ENCODE measurements around the gene TYW5.
A peak's percentile ranks its signal among the peaks of the same experiment; 100 is the strongest.

Gene TYW5

DNA sequence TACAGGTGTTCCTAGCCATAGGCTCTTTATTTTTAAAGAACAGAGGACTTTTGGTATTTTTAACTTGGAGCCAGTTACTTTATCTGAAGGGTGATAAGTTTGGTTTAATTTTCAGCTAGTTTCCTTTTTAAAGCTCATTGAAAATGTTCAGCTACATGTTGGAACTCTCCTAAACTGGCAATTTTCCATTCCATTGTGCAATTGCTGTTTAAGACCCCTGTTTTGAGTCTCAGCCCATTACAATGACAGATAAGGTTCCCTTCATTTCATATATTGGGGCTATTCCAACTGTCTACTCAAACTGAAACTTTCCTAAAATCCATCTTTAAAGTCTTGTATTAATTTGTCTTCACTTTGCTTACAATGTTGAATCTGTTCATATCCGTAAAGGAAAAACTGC, 11.7 kb upstream of the TYW5 start:
- Histone ChIP-seq H3K4me3 (ENCODE audit: low read length) (no peak overlapping the region), H3K27ac (ENCODE audit: low read depth, low read length) (no peak overlapping the region), H3K9ac (ENCODE audit: low read length) (no peak overlapping the region), H3K27me3 (ENCODE audit: control insufficient read depth, insufficient read depth, low read length) (no peaks in the 10 kb centered on the region), H3K4me1 (ENCODE audit: control insufficient read depth, insufficient read depth, low read length) (no peaks in the 10 kb centered on the region), H3K36me3 (ENCODE audit: control insufficient read depth, insufficient read depth, low read length) (peaks cover 7% of the 10 kb centered on the region)

DNA sequence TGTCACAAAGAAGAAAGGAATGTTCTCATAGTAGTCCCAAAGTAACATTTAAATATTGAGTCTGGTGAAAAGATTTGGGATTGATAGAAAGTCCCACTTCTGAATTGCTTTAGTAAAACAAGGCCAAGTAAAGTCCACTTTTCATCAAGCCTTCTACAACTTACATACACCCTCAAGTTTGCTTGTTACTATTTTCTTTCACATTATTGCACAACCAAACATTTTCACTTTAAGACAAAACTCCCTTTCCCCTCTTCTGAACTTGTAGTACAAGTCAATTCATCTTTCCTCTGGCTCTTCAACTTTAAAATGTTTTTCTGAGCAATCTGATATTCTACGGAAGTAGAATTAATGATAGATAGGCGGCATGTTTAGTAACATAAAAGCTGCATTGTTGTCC, 11.1 kb upstream of the TYW5 start:
- no peaks in the 10 kb centered on the region for H3K27me3 ChIP-seq (ENCODE audit: control insufficient read depth, insufficient read depth, low read length)
- H3K27ac ChIP-seq (ENCODE audit: low read depth, low read length), result no peak overlapping the region
- H3K4me3 ChIP-seq (ENCODE audit: low read length), result no peak overlapping the region
- no peaks in the 10 kb centered on the region for H3K4me1 ChIP-seq (ENCODE audit: control insufficient read depth, insufficient read depth, low read length)
- H3K36me3 ChIP-seq (ENCODE audit: control insufficient read depth, insufficient read depth, low read length), result peaks cover 7% of the 10 kb centered on the region
- no peak overlapping the region for H3K9ac ChIP-seq (ENCODE audit: low read length)

DNA sequence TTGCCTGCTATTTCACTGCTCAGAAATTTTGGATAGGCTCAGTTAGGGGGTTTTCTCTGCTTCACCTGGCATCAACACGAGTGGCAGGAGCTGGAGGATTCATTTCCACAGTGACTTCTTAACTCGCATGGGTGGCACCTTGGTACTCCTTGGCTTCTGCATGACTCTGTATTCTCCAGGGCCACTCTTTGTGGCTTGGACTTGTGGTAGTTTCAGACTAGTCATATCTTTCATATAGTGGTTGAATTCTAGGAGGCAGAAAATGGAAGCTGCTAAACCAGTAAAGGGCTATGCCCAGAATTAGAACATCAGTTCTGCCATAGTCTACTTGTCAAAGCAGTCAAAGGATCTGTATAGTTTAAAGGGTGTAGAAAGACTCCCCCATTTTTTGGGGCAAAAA, 6.9 kb upstream of the TYW5 start:
- H3K9ac ChIP-seq (ENCODE audit: low read length), result no peak overlapping the region
- peaks cover 7% of the 10 kb centered on the region for H3K36me3 ChIP-seq (ENCODE audit: control insufficient read depth, insufficient read depth, low read length)
- H3K27ac ChIP-seq (ENCODE audit: low read depth, low read length), result no peak overlapping the region
- H3K4me1 ChIP-seq (ENCODE audit: control insufficient read depth, insufficient read depth, low read length), result no peaks in the 10 kb centered on the region
- no peak overlapping the region for H3K4me3 ChIP-seq (ENCODE audit: low read length)
- no peaks in the 10 kb centered on the region for H3K27me3 ChIP-seq (ENCODE audit: control insufficient read depth, insufficient read depth, low read length)

DNA sequence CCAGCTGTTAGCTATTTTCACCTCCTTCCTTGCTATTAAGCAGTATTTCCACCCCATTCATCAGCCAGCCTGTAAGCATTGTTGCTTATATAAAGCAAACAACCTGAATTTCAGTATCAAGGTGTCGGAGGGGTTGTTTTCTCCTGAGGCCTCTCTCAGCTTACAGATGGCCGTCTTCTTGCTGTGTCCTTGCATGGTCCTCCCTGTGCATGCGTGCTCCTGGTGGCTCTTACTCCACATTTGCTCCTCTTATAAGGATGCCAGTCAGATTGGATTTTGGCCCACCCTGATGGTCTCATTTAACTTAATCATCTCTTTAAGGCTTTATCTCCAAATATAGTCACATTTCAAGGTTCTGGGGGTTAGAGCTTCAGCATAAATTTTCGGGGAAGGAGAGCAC, 2.7 kb upstream of the TYW5 start:
- no peak overlapping the region for H3K4me3 ChIP-seq (ENCODE audit: low read length)
- no peak overlapping the region for H3K9ac ChIP-seq (ENCODE audit: low read length)
- peaks cover 7% of the 10 kb centered on the region for H3K36me3 ChIP-seq (ENCODE audit: control insufficient read depth, insufficient read depth, low read length)
- peaks cover 8% of the 10 kb centered on the region for H3K4me1 ChIP-seq (ENCODE audit: control insufficient read depth, insufficient read depth, low read length)
- no peaks in the 10 kb centered on the region for H3K27me3 ChIP-seq (ENCODE audit: control insufficient read depth, insufficient read depth, low read length)
- no peak overlapping the region for H3K27ac ChIP-seq (ENCODE audit: low read depth, low read length)

DNA sequence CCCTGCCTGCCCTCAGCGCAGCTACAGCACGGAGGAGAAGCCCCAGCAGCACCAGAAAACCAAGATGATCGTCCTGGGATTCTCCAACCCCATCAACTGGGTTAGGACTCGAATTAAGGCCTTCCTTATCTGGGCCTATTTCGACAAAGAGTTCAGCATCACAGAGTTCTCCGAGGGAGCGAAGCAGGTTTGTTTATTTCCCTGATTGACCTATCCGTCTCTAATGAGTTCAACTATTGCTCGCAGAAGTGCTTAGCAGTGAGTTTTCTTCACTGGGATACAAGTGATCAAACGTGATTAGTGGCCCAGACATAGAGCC, 730 bp upstream of the TYW5 start:
- no peaks in the 10 kb centered on the region for H3K36me3 ChIP-seq (ENCODE audit: control insufficient read depth, insufficient read depth, low read length)
- H3K4me1 ChIP-seq (ENCODE audit: control insufficient read depth, insufficient read depth, low read length), result peaks cover 8% of the 10 kb centered on the region
- H3K4me3 ChIP-seq (ENCODE audit: low read length), result peak overlapping the region; percentile 77
- H3K9ac ChIP-seq (ENCODE audit: low read length), result peak overlapping the region; percentile 26
- H3K27ac ChIP-seq (ENCODE audit: low read depth, low read length), result peak overlapping the region; percentile 89
- H3K27me3 ChIP-seq (ENCODE audit: control insufficient read depth, insufficient read depth, low read length), result no peaks in the 10 kb centered on the region

DNA sequence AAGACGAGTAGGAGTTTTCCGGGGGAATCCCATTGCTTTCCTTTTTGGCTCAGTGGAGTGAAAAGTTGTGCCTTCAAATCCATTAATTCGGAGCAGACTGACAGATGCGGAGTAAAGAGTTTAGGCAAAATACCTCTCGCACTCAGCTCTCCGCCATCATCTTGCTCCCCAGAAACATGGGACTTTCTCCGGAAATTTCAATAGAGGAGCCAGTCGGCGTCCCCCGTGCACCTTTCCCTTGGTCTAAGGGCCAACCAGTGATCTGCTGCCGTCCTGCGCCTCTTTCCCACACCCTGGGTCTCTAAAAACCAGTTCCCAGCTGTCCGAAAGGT, 318 bp downstream of the TYW5 start:
- Histone ChIP-seq H3K36me3 (ENCODE audit: control insufficient read depth, insufficient read depth, low read length) (peaks cover 2% of the 10 kb centered on the region), H3K27ac (ENCODE audit: low read depth, low read length) (peak overlapping the region; percentile 89), H3K27me3 (ENCODE audit: control insufficient read depth, insufficient read depth, low read length) (no peaks in the 10 kb centered on the region), H3K4me3 (ENCODE audit: low read length) (peak overlapping the region; percentile 77), H3K4me1 (ENCODE audit: control insufficient read depth, insufficient read depth, low read length) (peaks cover 8% of the 10 kb centered on the region), H3K9ac (ENCODE audit: low read length) (peak overlapping the region; percentile 26)

DNA sequence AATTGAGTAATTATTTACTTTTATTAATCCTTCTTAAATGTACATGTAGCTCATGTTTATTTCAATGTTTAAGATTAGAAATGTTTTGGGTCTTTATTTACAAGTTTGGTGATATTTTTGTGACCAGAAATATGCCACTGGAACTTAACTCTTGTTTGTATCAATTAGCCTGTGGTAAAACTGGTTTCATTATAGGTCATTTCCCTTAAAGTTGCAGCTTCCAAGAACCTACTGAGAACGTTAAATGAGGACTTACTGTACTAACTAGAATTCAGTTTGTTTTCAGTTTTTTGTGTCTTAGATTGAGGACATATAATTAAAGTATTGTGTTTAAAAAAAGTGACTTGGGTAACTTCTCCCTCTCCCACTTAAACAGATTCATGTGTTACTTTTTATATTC, 4.3 kb downstream of the TYW5 start:
- peaks cover 2% of the 10 kb centered on the region for H3K4me1 ChIP-seq (ENCODE audit: control insufficient read depth, insufficient read depth, low read length)
- H3K9ac ChIP-seq (ENCODE audit: low read length), result no peak overlapping the region
- H3K27me3 ChIP-seq (ENCODE audit: control insufficient read depth, insufficient read depth, low read length), result no peaks in the 10 kb centered on the region
- H3K27ac ChIP-seq (ENCODE audit: low read depth, low read length), result no peak overlapping the region
- peaks cover 2% of the 10 kb centered on the region for H3K36me3 ChIP-seq (ENCODE audit: control insufficient read depth, insufficient read depth, low read length)
- no peak overlapping the region for H3K4me3 ChIP-seq (ENCODE audit: low read length)

DNA sequence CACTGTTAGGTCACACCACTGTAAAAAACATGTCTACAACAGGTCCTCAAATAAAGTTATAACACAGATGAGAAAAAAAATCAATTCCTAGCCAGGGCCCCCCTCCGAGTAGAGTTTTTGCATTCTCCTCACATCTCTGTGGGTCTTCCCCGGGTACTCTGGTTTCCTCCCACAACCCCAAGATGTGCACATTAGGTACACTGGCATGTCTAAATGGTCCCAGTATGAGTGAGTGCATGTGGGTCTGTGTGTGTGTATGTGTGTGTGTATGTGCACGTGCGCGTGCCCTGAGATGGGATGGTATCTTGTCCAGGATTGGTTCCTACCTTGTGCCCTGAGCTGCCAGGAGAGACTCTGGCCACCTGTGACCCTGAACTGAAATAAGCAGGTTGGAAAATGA, 4.9 kb downstream of the TYW5 start:
- H3K27me3 ChIP-seq (ENCODE audit: control insufficient read depth, insufficient read depth, low read length), result no peaks in the 10 kb centered on the region
- H3K4me1 ChIP-seq (ENCODE audit: control insufficient read depth, insufficient read depth, low read length), result peaks cover 2% of the 10 kb centered on the region
- no peak overlapping the region for H3K4me3 ChIP-seq (ENCODE audit: low read length)
- H3K27ac ChIP-seq (ENCODE audit: low read depth, low read length), result no peak overlapping the region
- H3K36me3 ChIP-seq (ENCODE audit: control insufficient read depth, insufficient read depth, low read length), result peaks cover 2% of the 10 kb centered on the region
- H3K9ac ChIP-seq (ENCODE audit: low read length), result no peak overlapping the region

DNA sequence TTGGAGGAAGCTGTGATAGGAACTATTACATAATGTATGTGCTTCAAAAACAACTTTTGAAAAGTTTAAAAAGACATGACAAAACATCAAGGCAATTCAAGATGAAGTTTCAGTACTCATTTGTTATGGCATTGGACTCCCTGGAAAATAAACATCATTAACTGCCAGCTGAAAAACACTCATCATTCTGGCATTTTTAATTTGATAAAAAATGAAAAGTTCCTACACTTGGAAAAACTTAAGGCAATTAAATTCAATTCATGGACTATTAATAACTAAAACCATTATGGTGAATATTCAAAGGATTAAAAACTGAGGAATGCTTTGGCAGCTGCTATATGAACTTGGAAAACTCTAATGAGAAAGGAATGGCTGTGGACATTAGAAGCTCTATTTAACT, 8.5 kb downstream of the TYW5 start:
- H3K36me3 ChIP-seq (ENCODE audit: control insufficient read depth, insufficient read depth, low read length), result peaks cover 2% of the 10 kb centered on the region
- H3K27ac ChIP-seq (ENCODE audit: low read depth, low read length), result no peak overlapping the region
- H3K4me1 ChIP-seq (ENCODE audit: control insufficient read depth, insufficient read depth, low read length), result no peaks in the 10 kb centered on the region
- H3K4me3 ChIP-seq (ENCODE audit: low read length), result no peak overlapping the region
- H3K9ac ChIP-seq (ENCODE audit: low read length), result no peak overlapping the region
- no peaks in the 10 kb centered on the region for H3K27me3 ChIP-seq (ENCODE audit: control insufficient read depth, insufficient read depth, low read length)

DNA sequence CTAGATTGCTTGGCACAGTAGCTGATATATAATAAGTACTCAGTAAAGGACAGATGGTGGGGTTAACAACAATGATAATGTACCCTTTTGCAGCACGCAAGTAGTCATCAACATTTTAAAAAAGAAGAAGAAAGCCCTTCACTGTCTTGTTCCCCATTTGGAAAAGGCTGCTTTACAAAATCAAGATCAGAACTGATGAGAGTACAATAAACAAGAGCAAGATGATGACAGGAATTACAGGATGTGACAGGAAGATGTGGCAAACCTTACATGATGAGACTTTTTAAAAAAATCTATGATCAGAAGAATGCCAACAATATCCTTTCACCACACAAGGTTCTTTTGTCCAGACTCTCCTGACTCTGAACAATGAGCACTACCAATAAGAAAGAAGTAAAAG, 9.1 kb downstream of the TYW5 start:
- no peaks in the 10 kb centered on the region for H3K4me1 ChIP-seq (ENCODE audit: control insufficient read depth, insufficient read depth, low read length)
- no peak overlapping the region for H3K4me3 ChIP-seq (ENCODE audit: low read length)
- no peak overlapping the region for H3K27ac ChIP-seq (ENCODE audit: low read depth, low read length)
- no peaks in the 10 kb centered on the region for H3K27me3 ChIP-seq (ENCODE audit: control insufficient read depth, insufficient read depth, low read length)
- peaks cover 2% of the 10 kb centered on the region for H3K36me3 ChIP-seq (ENCODE audit: control insufficient read depth, insufficient read depth, low read length)
- no peak overlapping the region for H3K9ac ChIP-seq (ENCODE audit: low read length)

DNA sequence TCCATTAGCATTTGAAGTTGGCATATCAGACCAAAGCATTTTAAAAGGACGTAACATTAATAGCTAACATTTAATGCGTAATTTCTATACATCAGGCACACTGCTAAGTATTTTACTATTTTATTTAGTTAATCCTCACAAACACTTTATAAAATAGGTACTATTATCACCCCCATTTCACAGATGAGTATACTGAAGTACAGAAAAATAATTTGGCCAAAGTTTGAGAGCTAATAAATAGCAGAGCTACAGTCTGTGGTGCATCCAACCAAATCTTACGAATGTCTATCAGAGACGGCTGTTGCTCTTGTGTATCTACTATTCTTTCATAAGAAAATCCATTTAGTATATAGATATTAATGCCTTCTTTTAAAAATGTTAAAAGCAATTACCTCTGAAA, 11.9 kb downstream of the TYW5 start:
- Histone ChIP-seq H3K4me1 (ENCODE audit: control insufficient read depth, insufficient read depth, low read length) (no peaks in the 10 kb centered on the region), H3K27me3 (ENCODE audit: control insufficient read depth, insufficient read depth, low read length) (no peaks in the 10 kb centered on the region), H3K9ac (ENCODE audit: low read length) (no peak overlapping the region), H3K36me3 (ENCODE audit: control insufficient read depth, insufficient read depth, low read length) (no peaks in the 10 kb centered on the region), H3K27ac (ENCODE audit: low read depth, low read length) (no peak overlapping the region), H3K4me3 (ENCODE audit: low read length) (no peak overlapping the region)

DNA sequence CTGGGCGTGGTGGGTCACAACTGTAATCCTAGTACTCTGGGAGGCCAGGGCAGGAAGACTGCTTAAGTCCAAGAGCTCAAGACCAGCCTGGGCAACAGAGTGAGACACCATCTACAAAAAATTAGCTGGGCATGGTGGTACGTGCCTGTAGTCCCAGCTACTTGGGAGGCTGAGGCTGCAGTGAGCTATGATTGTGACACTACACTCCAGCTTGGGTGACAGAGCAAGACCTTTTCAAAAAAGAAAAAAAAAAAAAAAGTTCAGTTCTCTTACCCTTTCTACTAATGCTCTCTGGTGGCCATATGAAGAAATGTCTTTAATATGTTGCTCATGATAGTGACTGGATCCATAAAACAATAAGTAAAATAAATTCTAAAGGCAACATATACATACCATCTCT, 14.9 kb downstream of the TYW5 start:
- no peaks in the 10 kb centered on the region for H3K4me1 ChIP-seq (ENCODE audit: control insufficient read depth, insufficient read depth, low read length)
- no peak overlapping the region for H3K9ac ChIP-seq (ENCODE audit: low read length)
- no peak overlapping the region for H3K27ac ChIP-seq (ENCODE audit: low read depth, low read length)
- H3K4me3 ChIP-seq (ENCODE audit: low read length), result no peak overlapping the region
- H3K36me3 ChIP-seq (ENCODE audit: control insufficient read depth, insufficient read depth, low read length), result peaks cover 2% of the 10 kb centered on the region
- H3K27me3 ChIP-seq (ENCODE audit: control insufficient read depth, insufficient read depth, low read length), result no peaks in the 10 kb centered on the region

DNA sequence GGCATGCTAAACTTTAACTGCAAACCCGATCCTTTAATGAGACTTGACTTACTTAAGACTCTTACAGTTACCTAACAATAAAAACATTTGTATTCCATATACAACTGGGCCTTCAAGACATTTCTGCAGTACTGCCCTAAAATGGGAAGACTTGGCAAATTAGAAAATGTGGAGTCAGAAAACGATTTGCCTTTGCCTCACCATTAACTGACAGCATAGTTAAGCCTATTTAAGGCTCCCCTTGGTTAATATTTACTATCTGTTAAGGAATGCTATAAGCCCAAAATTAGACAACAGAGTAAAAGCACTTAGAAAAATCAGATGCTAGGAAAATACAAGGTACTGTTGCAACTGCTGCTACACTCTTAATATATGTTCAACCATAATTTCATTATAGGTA, 18.7 kb downstream of the TYW5 start:
- no peaks in the 10 kb centered on the region for H3K4me1 ChIP-seq (ENCODE audit: control insufficient read depth, insufficient read depth, low read length)
- no peak overlapping the region for H3K27ac ChIP-seq (ENCODE audit: low read depth, low read length)
- H3K9ac ChIP-seq (ENCODE audit: low read length), result no peak overlapping the region
- peaks cover 2% of the 10 kb centered on the region for H3K36me3 ChIP-seq (ENCODE audit: control insufficient read depth, insufficient read depth, low read length)
- no peaks in the 10 kb centered on the region for H3K27me3 ChIP-seq (ENCODE audit: control insufficient read depth, insufficient read depth, low read length)
- H3K4me3 ChIP-seq (ENCODE audit: low read length), result no peak overlapping the region

DNA sequence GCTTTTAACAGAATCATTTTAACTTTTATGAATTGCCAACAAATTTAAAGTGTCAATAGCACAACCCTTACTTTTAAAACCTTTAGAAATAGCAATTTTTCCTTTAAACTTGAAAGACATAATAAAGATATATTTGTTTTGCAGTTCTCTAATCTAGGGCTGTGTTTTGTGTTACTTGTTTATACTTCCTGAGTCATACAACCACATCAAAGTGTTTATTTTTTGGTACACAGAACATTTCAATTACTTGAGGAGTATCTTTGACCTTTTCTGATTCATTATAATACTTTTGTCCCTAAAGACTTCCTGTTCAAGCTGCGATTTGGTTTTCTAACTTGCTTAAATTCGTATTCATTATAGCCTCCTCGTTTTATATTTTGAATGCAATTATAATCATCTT, 21.8 kb downstream of the TYW5 start:
- no peaks in the 10 kb centered on the region for H3K4me1 ChIP-seq (ENCODE audit: control insufficient read depth, insufficient read depth, low read length)
- H3K36me3 ChIP-seq (ENCODE audit: control insufficient read depth, insufficient read depth, low read length), result peaks cover 2% of the 10 kb centered on the region
- H3K27ac ChIP-seq (ENCODE audit: low read depth, low read length), result no peak overlapping the region
- no peak overlapping the region for H3K4me3 ChIP-seq (ENCODE audit: low read length)
- H3K27me3 ChIP-seq (ENCODE audit: control insufficient read depth, insufficient read depth, low read length), result no peaks in the 10 kb centered on the region
- no peak overlapping the region for H3K9ac ChIP-seq (ENCODE audit: low read length)
